SHP77 treated with DMSO at 0.1 percent for 48 hours (cell line): Measurements from ENCODE around the gene DACH1.

ENCODE experiments used
- DNase-seq: peaks from one replicate; lab custom pipeline; 2025; lab: John Stamatoyannopoulos, UW

The DACH1 gene

GRCh38 chr13:71702253-71702652, 164.8 kb downstream of the DACH1 start:
- no peak for DNase-seq

GRCh38 chr13:71701741-71702140, 165.3 kb downstream of the DACH1 start:
- DNase-seq, result no peak

GRCh38 chr13:71699342-71699741, 167.7 kb downstream of the DACH1 start:
- no peak for DNase-seq

GRCh38 chr13:71695662-71696061, 171.3 kb downstream of the DACH1 start:
- DNase-seq, result no peak

GRCh38 chr13:71685072-71685471, 181.9 kb downstream of the DACH1 start:
- DNase-seq, result no peak

- DNase-seq, result no peak
Measured at GRCh38 chr13:71681901-71682613, 184.9 kb downstream of the DACH1 start.

GRCh38 chr13:71677124-71677523, 189.9 kb downstream of the DACH1 start:
- no peak for DNase-seq

GRCh38 chr13:71672512-71672911, 194.5 kb downstream of the DACH1 start:
- no peak for DNase-seq

GRCh38 chr13:71663431-71663830, 203.6 kb downstream of the DACH1 start:
- no peak for DNase-seq

- no peak for DNase-seq
Measured at GRCh38 chr13:71661921-71662320, 205.1 kb downstream of the DACH1 start.

- no peak for DNase-seq
Measured at GRCh38 chr13:71659404-71659803, 207.6 kb downstream of the DACH1 start.

GRCh38 chr13:71645467-71645866, 221.5 kb downstream of the DACH1 start:
- DNase-seq, result no peak

GRCh38 chr13:71644579-71644978, 222.4 kb downstream of the DACH1 start:
- no peak for DNase-seq

GRCh38 chr13:71643448-71643860, 223.6 kb downstream of the DACH1 start:
- no peak for DNase-seq

GRCh38 chr13:71638751-71639150, 228.3 kb downstream of the DACH1 start:
- DNase-seq, result no peak

- no peak for DNase-seq
Measured at GRCh38 chr13:71634602-71635443, 232.2 kb downstream of the DACH1 start.

GRCh38 chr13:71634182-71634581, 232.8 kb downstream of the DACH1 start:
- no peak for DNase-seq

- no peak for DNase-seq
Measured at GRCh38 chr13:71632721-71633120, 234.3 kb downstream of the DACH1 start.

- no peak for DNase-seq
Measured at GRCh38 chr13:71632206-71632605, 234.8 kb downstream of the DACH1 start.

- no peak for DNase-seq
Measured at GRCh38 chr13:71629167-71629566, 237.8 kb downstream of the DACH1 start.

- no peak for DNase-seq
Measured at GRCh38 chr13:71626421-71627117, 240.4 kb downstream of the DACH1 start.

- DNase-seq, result no peak
Measured at GRCh38 chr13:71625694-71626093, 241.3 kb downstream of the DACH1 start.
